H7 (cell line): Measurements from ENCODE around the gene PPP1R36. TPM values are rescaled to one million over a fixed set of nuclear protein-coding genes. Genes with fewer than 3 reads are reported as not detected.
"Not testable (repeated sequence)": the region's sequence is repeated elsewhere in the genome, so short reads cannot be mapped to it uniquely, and the experiment has no call there.

Source experiments
- DNase-seq: peaks from one replicate; pipeline ENCODE4 v3.0.0; 2012
- H3K27me3 ChIP-seq: 2 replicates; pipeline ENCODE4 v1.6.0; 2011; ENCODE audit warnings: mild to moderate bottlenecking, low read length; ENCODE audit not compliant: control insufficient read depth, insufficient read depth
- H3K36me3 ChIP-seq: replicated peaks from 2 replicates; pipeline ENCODE4 v1.5.1; 2011; ENCODE audit warnings: low read length; ENCODE audit not compliant: control insufficient read depth, insufficient read depth
- H3K4me3 ChIP-seq: 2 replicates; pipeline ENCODE4 v1.5.1; 2011; ENCODE audit warnings: low read depth, mild to moderate bottlenecking, control low read depth, low read length, moderate library complexity; ENCODE audit not compliant: insufficient read depth
- total RNA-seq: library from RNA; depleted of rRNA; stranded (reverse); fragments of >200 nt; shearing (Covaris generic); gene quantifications from 2 replicates; pipeline ENCODE4 v1.2.3, GENCODE V29; 2014; rRNA removed

The PPP1R36 gene
- total RNA-seq, 1 experiment from 2014 or later: 0.28 TPM

- H3K27me3 ChIP-seq, H3K36me3 ChIP-seq, H3K4me3 ChIP-seq, DNase-seq: not testable (repeated sequence)
Measured at GRCh38 chr14:64631222-64631621, 81.5 kb downstream of the PPP1R36 start.

GRCh38 chr14:64632056-64632455 is 82.3 kb downstream of the PPP1R36 start:
- H3K27me3 ChIP-seq: no peaks in the 10 kb centered on the region
- H3K36me3 ChIP-seq: no peaks in the 10 kb centered on the region
- DNase-seq: no peak
- H3K4me3 ChIP-seq: no peak overlapping the region

GRCh38 chr14:64634558-64634957 is 84.8 kb downstream of the PPP1R36 start:
- H3K4me3 ChIP-seq: no peak overlapping the region
- DNase-seq: peak; percentile 55
- no peaks in the 10 kb centered on the region for H3K27me3 ChIP-seq
- no peaks in the 10 kb centered on the region for H3K36me3 ChIP-seq

- Histone ChIP-seq H3K4me3 (no peak overlapping the region), H3K36me3 (no peaks in the 10 kb centered on the region), H3K27me3 (no peaks in the 10 kb centered on the region)
- DNase-seq: peak; percentile 86
Measured at GRCh38 chr14:64636208-64636979, 86.6 kb downstream of the PPP1R36 start.

GRCh38 chr14:64636980-64637429 is 87.2 kb downstream of the PPP1R36 start:
- H3K4me3 ChIP-seq: no peak overlapping the region
- no peaks in the 10 kb centered on the region for H3K36me3 ChIP-seq
- DNase-seq: no peak
- no peaks in the 10 kb centered on the region for H3K27me3 ChIP-seq

GRCh38 chr14:64637735-64638473 is 88.1 kb downstream of the PPP1R36 start:
- Histone ChIP-seq H3K4me3 (no peak overlapping the region), H3K36me3 (no peaks in the 10 kb centered on the region), H3K27me3 (no peaks in the 10 kb centered on the region)
- no peak for DNase-seq

GRCh38 chr14:64638625-64639024 is 88.9 kb downstream of the PPP1R36 start:
- Histone ChIP-seq H3K27me3 (no peaks in the 10 kb centered on the region), H3K4me3 (no peak overlapping the region), H3K36me3 (no peaks in the 10 kb centered on the region)
- no peak for DNase-seq

Other genes starting within 250 kb of the PPP1R36 start
- gene MTHFD1, start 161.6 kb upstream of the PPP1R36 start, total RNA-seq: 55.8 and 58.6 TPM in 2 replicates
- 0.62 and 1.1 TPM in 2 replicates for gene AKAP5, start 84.5 kb upstream of the PPP1R36 start, total RNA-seq
- 3.9 and 7.2 TPM in 2 replicates for gene ZBTB25, start 46.1 kb upstream of the PPP1R36 start, total RNA-seq
- 16.0 and 24.7 TPM in 2 replicates for gene ZBTB1, start 45.2 kb upstream of the PPP1R36 start, total RNA-seq
- 14.1 and 21.4 TPM in 2 replicates for gene HSPA2, start 9.2 kb upstream of the PPP1R36 start, total RNA-seq
- gene PLEKHG3, start 154.5 kb downstream of the PPP1R36 start, total RNA-seq: 36.7 and 47.0 TPM in 2 replicates